Liver (tissue), 3 donors: ENCODE results near the gene TREX2.

Source experiments
- FOXA1 ChIP-seq: IDR thresholded peaks from 2 replicates; pipeline ENCODE4 v1.6.1; 2016; ENCODE audit warnings: antibody characterized with exemption
- GABPA ChIP-seq, 2 donors: IDR thresholded peaks in 1 of 2; conservative IDR thresholded peaks in 1 of 2; 2 replicates each; pipeline ENCODE4 v1.6.1; 2016; ENCODE audit warnings: antibody characterized with exemption in 2 of 2, mild to moderate bottlenecking in 1 of 2, moderate library complexity in 1 of 2
- HNF4A ChIP-seq, 2 donors: conservative IDR thresholded peaks; 2 replicates each; pipeline ENCODE4 v1.6.1; 2016; ENCODE audit warnings: antibody characterized with exemption in 2 of 2, mild to moderate bottlenecking in 2 of 2
- JUND ChIP-seq, 2 donors: IDR thresholded peaks; 2 replicates each; pipeline ENCODE4 v1.6.1; 2016; ENCODE audit warnings: antibody characterized with exemption in 2 of 2
- RAD21 ChIP-seq, 2 donors: IDR thresholded peaks; 2 replicates each; pipeline ENCODE4 v1.6.1; 2016; ENCODE audit warnings: antibody characterized with exemption in 2 of 2, mild to moderate bottlenecking in 2 of 2
- RXRA ChIP-seq, 2 donors: IDR thresholded peaks; 2 replicates each; pipeline ENCODE4 v1.6.1; 2017 to 2018; ENCODE audit warnings: antibody characterized with exemption in 2 of 2, mild to moderate bottlenecking in 1 of 2
- SP1 ChIP-seq: IDR thresholded peaks from 2 replicates; pipeline ENCODE4 v1.6.1; 2018; ENCODE audit warnings: antibody characterized with exemption, mild to moderate bottlenecking
- TAF1 ChIP-seq: conservative IDR thresholded peaks from 2 replicates; pipeline ENCODE4 v1.6.1; 2016; ENCODE audit warnings: antibody characterized with exemption, mild to moderate bottlenecking
- YY1 ChIP-seq: IDR thresholded peaks from 2 replicates; pipeline ENCODE4 v1.6.1; 2016; ENCODE audit warnings: antibody characterized with exemption, mild to moderate bottlenecking
- TF ChIP-seq, protein P1 (sequence below): fragments of 150-350 bp; IDR thresholded peaks from 2 replicates; pipeline ENCODE4 v1.5.1; 2017; ENCODE audit warnings: improper control_type of control experiment, low read depth, low read length; ENCODE audit not compliant: missing input control
- TF ChIP-seq, protein P2 (sequence below): IDR thresholded peaks from 2 replicates; pipeline ENCODE4 v1.6.1; 2016; ENCODE audit warnings: antibody characterized with exemption
- TF ChIP-seq, protein P3 (sequence below): IDR thresholded peaks from 2 replicates; pipeline ENCODE4 v1.6.1; 2016; ENCODE audit warnings: antibody characterized with exemption
- donor health status: healthy.
- donor health status: healthy.

DNA sequence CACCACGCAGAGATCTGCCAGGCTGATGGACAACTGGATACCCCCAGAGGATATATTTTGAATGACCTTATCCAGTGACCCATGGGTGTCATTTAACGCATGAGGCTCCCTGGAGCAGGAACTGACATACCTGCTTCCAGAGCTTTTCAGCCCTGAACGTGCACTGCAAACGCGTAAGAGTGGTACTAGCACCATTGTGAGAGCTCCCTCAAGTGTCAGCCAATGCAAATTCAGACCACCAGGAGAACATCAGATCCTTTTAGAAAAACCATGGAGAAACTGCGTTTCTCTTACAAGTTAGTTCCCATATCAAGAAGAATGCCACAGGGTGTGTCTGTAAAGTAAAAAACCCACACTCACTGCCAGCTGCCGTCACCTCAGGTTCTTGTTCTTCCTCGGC lies 7.3 kb downstream of the TREX2 start:
- TF ChIP-seq, protein P1, sequence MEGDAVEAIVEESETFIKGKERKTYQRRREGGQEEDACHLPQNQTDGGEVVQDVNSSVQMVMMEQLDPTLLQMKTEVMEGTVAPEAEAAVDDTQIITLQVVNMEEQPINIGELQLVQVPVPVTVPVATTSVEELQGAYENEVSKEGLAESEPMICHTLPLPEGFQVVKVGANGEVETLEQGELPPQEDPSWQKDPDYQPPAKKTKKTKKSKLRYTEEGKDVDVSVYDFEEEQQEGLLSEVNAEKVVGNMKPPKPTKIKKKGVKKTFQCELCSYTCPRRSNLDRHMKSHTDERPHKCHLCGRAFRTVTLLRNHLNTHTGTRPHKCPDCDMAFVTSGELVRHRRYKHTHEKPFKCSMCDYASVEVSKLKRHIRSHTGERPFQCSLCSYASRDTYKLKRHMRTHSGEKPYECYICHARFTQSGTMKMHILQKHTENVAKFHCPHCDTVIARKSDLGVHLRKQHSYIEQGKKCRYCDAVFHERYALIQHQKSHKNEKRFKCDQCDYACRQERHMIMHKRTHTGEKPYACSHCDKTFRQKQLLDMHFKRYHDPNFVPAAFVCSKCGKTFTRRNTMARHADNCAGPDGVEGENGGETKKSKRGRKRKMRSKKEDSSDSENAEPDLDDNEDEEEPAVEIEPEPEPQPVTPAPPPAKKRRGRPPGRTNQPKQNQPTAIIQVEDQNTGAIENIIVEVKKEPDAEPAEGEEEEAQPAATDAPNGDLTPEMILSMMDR, result peak; percentile 22
- TF ChIP-seq YY1 (no peak), RAD21 (IDR thresholded peaks at IDR 0.05) (peak; percentile 59 to 63), GABPA (IDR thresholded peaks at IDR 0.05 in 1 of 2, conservative IDR thresholded peaks at IDR 0.05 in 1 of 2) (no peak), TAF1 (no peak), JUND (IDR thresholded peaks at IDR 0.05) (no peak), SP1 (no peak), FOXA1 (no peak), HNF4A (conservative IDR thresholded peaks at IDR 0.05) (no peak), RXRA (IDR thresholded peaks at IDR 0.05) (no peak)
- TF ChIP-seq, protein P2, sequence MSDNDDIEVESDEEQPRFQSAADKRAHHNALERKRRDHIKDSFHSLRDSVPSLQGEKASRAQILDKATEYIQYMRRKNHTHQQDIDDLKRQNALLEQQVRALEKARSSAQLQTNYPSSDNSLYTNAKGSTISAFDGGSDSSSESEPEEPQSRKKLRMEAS, result no peak
- TF ChIP-seq, protein P3, sequence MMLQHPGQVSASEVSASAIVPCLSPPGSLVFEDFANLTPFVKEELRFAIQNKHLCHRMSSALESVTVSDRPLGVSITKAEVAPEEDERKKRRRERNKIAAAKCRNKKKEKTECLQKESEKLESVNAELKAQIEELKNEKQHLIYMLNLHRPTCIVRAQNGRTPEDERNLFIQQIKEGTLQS, result no peak
